HG02885 (cell line): ENCODE measurements around the gene MTUS2.

Experiments
- ATAC-seq: cut with Tn5 transposase; IDR thresholded peaks from one replicate; pipeline ENCODE4 v1.9.1; 2021; ENCODE audit warnings: mild to moderate bottlenecking; ENCODE audit not compliant: unreplicated experiment, poor library complexity

Gene MTUS2

DNA sequence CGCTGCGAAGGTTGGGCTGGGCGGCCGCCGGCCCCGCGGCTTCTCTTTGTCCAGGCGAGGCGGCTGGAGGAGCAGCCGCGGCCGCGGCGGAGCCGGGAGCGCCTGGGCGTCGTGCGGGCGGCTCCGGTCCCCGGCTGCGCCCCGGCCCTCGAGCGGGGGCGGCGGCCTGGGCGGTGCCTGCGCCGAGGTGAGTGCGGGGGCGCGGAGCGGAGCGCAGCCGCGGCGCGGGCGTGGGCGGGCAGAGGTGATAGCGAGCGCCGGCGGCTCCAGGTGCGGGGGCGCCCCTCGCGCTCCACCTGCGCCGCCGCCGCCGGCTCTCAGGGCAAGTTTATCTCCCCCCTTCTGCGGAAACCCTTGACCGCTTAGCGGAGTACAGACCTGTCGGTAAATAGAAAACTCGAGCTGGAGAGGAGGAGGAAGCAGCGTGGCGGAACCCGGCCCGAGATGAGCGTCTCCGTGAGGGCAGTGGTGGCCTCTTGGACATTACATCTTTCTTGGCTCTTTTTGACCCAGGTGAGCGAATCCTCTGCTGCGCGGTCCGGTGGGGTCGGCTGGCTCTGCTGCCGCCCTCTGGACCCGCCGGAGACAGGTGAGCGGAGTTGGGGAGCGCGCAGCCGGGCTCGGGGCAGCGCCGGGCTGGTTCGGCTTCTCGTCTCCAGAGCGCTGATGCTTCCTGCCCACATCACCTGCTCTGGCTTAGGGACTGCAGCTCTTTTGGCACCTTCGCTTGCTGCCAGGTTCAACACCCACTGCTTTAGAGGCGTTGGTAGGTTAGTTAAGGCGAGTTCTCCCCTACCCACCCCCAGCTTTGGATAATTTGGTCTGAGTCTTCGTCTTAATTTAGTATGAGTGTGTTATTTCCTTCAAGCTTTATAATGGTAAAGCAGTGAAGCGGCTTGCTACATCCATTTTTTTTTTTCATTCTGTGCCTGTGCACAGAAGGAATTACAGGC, at the start of gene MTUS2:
MTUS2 (plus strand) TSS at position 241 of the 953 bp plus-strand sequence.
- peak; percentile 69 for ATAC-seq

- ATAC-seq: no peak
Observed at GRCh38 chr13:28778308-28779215, 41.6 kb upstream of the MTUS2 start.

DNA sequence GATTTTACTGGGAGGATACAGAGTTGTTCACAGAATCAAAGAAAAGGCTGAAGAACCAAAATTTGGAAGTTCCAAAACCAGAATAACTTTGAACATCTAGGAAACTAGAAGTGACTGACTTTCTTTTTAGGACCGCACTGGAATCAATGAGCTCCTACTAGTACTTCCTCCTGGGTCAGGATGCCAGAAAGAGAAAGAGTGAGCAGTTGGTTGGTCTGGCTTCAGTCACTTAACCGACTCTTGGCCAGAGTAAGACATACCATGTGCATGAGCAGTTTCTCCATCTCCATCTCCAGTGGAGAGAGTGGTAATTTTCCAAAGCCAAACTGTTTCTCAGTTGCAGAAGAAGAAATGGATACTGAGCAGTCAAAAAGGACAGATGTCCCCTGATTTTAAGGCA, 27.1 kb upstream of the MTUS2 start:
- no peak for ATAC-seq

GRCh38 chr13:28794396-28794795, 25.7 kb upstream of the MTUS2 start:
- ATAC-seq: no peak

- ATAC-seq: no peak
Observed at GRCh38 chr13:28796938-28797257, 23.2 kb upstream of the MTUS2 start.

DNA sequence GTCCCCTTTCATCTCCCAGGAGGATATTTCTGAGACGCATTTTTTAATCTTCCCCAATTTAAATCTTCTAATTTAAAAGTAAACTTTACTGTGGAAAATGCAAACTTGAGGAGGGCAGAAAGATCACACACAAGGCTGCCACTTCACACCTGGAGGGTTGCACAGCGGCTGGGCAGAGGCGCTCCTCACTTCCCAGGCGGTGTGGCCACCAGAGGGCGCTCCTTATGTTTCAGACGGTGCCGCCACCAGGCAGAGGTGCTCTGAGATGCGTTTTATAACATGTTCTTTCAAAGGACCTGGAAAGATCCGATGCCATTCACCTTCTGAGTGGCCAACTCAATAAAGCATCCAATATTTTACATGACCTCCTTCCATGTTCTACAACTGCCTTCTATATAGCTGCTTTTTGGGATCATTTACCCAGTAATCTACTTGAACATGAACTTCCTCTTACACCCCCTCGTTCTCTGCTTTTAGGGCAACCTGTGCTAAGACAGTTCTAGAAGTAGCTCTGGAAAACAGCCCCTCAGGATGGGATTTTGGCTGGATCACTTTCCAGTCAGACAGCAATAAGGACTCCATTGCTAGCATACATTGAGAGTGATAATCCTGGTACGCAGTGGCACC, 14.8 kb upstream of the MTUS2 start:
- ATAC-seq: no peak

- ATAC-seq: no peak
Observed at GRCh38 chr13:28817204-28817603, 2.9 kb upstream of the MTUS2 start.

- ATAC-seq: no peak
Observed at GRCh38 chr13:28819046-28819730, 951 bp upstream of the MTUS2 start.

- ATAC-seq: peak; percentile 71
Observed at GRCh38 chr13:28819735-28820098, 422 bp upstream of the MTUS2 start.

GRCh38 chr13:28822151-28822550, 2.0 kb downstream of the MTUS2 start:
- no peak for ATAC-seq

GRCh38 chr13:28822801-28823200, 2.7 kb downstream of the MTUS2 start:
- ATAC-seq: no peak

DNA sequence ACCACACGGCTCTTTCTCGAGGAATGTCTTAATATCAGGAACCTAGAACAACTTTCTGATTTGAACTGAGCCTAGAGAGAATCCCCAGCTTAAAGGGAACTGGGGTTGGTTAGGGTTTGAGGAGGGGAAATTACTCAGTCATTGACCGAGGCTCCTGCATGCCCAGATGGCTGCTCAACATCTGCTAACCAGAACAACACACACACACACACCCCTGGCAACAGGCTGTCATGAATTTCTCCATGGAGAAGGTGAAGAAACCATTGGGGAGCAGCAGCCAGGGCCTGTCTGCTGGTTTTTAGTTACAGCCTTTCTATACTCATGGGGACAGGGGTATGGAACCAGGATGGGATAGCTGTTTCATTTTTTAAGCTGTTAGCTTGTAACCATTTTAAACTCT, 5.2 kb downstream of the MTUS2 start:
- ATAC-seq: no peak

DNA sequence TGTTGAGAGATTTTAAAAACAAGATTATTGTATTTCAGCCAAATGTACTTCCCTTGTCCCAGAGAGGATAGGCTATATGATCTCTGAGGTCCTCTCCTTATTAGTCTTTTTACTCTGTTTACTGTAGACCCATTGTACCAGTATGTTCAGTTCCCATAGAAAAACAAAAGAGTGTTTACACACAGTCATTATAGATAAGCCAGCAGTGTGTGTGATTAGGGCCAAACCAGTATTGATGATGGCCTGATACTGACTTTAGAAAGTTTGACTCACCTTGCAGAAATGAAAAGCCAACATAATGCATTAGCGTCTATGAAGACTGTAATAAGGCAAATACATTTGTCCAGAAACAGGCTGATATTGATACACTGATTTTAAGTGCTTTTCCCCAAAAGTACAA, 6.2 kb downstream of the MTUS2 start:
- no peak for ATAC-seq

GRCh38 chr13:28830580-28830979, 10.4 kb downstream of the MTUS2 start:
- ATAC-seq: no peak

- no peak for ATAC-seq
Observed at GRCh38 chr13:28831117-28831516, 11.0 kb downstream of the MTUS2 start.

DNA sequence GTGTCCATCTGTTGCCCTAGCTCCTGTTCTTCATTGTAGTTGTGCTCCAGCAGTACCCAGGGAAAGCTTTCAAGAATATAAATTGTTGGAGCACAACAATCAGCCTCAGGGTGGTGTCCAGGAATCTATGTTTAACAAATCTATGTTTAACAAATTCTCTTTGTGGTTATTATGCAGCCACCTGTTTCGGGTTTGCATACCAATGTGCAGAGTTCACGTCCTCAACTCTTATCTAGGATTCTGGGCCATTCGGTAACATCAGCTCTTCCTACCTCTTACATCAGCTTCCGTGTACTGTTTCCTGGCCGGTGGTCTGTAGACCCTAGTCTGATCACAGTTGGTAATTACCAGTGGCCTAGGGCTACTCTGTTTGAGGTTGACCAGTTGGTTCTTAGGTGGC, 17.0 kb downstream of the MTUS2 start:
- ATAC-seq: no peak

GRCh38 chr13:28843639-28844038, 23.5 kb downstream of the MTUS2 start:
- no peak for ATAC-seq

DNA sequence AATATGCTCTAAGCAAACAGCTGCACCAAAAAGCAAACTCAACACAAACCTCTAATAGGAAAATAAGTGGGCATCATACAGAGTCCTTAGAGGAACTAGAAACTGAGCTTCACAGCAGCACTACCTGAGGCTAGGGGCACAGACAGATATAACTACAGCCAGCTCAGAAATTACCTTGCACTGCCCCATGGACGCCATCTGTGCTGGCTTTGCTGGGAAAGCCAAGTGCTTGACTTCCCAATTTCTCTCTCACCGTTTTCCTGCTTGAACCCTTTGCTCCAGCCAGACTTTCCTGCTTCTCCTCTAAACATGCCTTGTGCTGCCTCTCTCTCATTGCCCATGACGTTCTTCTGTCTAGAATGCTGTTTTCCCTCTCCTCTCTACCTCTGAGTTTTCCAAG, 29.3 kb downstream of the MTUS2 start:
- ATAC-seq: no peak

- no peak for ATAC-seq
Observed at GRCh38 chr13:28850226-28850625, 30.1 kb downstream of the MTUS2 start.

GRCh38 chr13:28851422-28851821, 31.3 kb downstream of the MTUS2 start:
- ATAC-seq: no peak
